T-helper 2 cell treated with Interferon-gamma antibody and Interleukin-4, amounts not matched to agents 5 μg/mL and 100 μg/mL, for 36 hours (primary cell): ENCODE data around the gene SHC1.

Experiments
- DNase-seq: peaks from one replicate; pipeline ENCODE4 v3.0.0; 2021; ENCODE audit warnings: low spot score
- H3K27ac Mint-ChIP-seq: one replicate; pipeline ENCODE4 v1.8.0; 2021; ENCODE audit warnings: mild to moderate bottlenecking, mixed read lengths
- H3K27me3 Mint-ChIP-seq: one replicate; pipeline ENCODE4 v1.8.0; 2021; ENCODE audit warnings: low read depth, mixed read lengths
- H3K36me3 Mint-ChIP-seq: one replicate; pipeline ENCODE4 v1.8.0; 2021; ENCODE audit warnings: low read depth, mixed read lengths
- H3K4me1 Mint-ChIP-seq: one replicate; pipeline ENCODE4 v1.8.0; 2021; ENCODE audit warnings: low read depth, mixed read lengths
- H3K4me3 Mint-ChIP-seq: one replicate; pipeline ENCODE4 v1.8.0; 2022; ENCODE audit warnings: mild to moderate bottlenecking, moderate library complexity, mixed read lengths
- H3K9me3 Mint-ChIP-seq: one replicate; pipeline ENCODE4 v1.8.0; 2021; ENCODE audit warnings: mixed read lengths

The SHC1 gene

DNA sequence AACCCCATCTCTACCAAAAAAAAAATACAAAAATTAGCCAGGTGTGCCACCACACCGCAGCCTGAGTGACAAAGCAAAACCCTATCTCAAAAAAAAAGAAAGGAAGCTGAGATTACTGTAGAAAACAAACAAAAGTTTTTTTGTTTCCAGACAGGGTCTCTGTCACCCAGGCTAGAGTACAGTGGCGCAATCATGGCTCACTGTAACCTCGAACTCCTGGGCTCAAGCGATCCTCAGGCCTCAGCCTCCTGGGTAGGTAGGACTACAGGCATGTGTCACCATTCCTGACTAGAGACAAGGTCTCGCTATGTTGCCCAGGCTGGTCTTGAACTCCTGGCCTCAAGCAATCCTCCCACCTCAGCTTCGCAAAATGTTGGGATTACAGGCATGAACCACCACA, 6.2 kb downstream of the SHC1 start:
- no peak overlapping the region for H3K27ac Mint-ChIP-seq
- H3K36me3 Mint-ChIP-seq: peaks cover 60% of the 10 kb centered on the region
- H3K9me3 Mint-ChIP-seq: no peaks in the 10 kb centered on the region
- peaks cover 25% of the 10 kb centered on the region for H3K4me1 Mint-ChIP-seq
- DNase-seq: no peak
- H3K27me3 Mint-ChIP-seq: no peaks in the 10 kb centered on the region
- H3K4me3 Mint-ChIP-seq: no peak overlapping the region

DNA sequence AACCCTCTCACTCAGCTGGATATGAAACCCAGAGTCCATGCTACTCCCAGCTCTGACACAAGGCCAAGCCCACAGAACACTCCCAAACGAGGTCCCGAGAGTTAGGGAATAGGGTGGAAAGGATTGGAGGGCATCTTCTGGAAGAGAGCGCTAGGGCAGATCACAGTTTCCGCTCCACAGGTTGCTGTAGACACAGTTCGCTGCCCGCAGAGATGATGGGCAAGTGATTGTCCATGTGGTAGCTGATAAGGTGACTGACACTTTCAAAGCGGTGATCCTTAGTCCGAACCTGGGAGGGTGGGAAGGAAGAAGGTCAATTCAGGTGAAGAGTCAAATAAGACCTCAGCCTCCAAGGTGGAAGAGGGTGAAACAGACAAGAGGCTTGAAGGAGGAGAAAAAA, 6.9 kb downstream of the SHC1 start:
- Mint-ChIP-seq H3K36me3 (peaks cover 53% of the 10 kb centered on the region), H3K27ac (peak overlapping the region; percentile 6), H3K9me3 (no peaks in the 10 kb centered on the region), H3K4me1 (peaks cover 24% of the 10 kb centered on the region), H3K27me3 (no peaks in the 10 kb centered on the region), H3K4me3 (no peak overlapping the region)
- no peak for DNase-seq

DNA sequence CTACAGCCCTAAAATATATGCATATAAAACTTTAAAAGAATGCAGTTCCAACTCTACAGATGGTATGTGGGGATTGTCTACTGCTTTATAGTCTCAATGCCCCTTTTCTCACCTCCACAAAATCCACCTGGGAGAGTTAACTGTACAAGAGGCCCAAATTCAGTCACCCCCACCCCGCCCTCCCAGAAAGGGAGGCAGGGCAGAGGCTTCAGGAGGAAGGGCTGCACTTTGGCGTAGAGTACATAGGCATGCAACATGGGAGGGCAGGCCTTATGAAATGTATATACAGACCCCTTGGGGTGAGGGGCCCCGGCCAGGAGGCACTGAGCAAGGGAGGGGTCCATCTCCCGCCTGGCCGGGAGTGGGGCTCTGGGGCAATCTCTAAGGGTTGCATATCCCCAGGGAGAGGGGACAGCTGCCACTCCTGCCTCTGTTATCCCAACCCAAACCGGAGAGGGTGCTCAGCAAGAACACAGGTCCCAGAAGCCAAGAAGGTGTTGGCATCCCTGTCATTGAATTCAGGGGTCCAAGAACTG, 7.7 kb downstream of the SHC1 start:
- DNase-seq: no peak
- no peaks in the 10 kb centered on the region for H3K9me3 Mint-ChIP-seq
- H3K4me1 Mint-ChIP-seq: peaks cover 20% of the 10 kb centered on the region
- no peaks in the 10 kb centered on the region for H3K27me3 Mint-ChIP-seq
- H3K36me3 Mint-ChIP-seq: peaks cover 51% of the 10 kb centered on the region
- no peak overlapping the region for H3K27ac Mint-ChIP-seq
- peak overlapping the region; percentile 84 for H3K4me3 Mint-ChIP-seq

GRCh38 chr1:154962156-154962749, 8.3 kb downstream of the SHC1 start:
- Mint-ChIP-seq H3K4me1 (peaks cover 19% of the 10 kb centered on the region), H3K4me3 (peak overlapping the region; percentile 84), H3K27ac (peak overlapping the region; percentile 83), H3K36me3 (peaks cover 49% of the 10 kb centered on the region), H3K9me3 (no peaks in the 10 kb centered on the region), H3K27me3 (no peaks in the 10 kb centered on the region)
- no peak for DNase-seq

GRCh38 chr1:154961207-154962155, 9.1 kb downstream of the SHC1 start, which contains the start of gene PYGO2:
Gene PYGO2, minus strand, starts transcription at chr1:154961782. Its CDS starts 206 bp downstream, at chr1:154961576.
- H3K4me1 Mint-ChIP-seq: peaks cover 27% of the 10 kb centered on the region
- H3K27ac Mint-ChIP-seq: peak within 1 kb of the TSS; percentile 91
- H3K9me3 Mint-ChIP-seq: no peaks in the 10 kb centered on the region
- no peaks in the 10 kb centered on the region for H3K27me3 Mint-ChIP-seq
- H3K36me3 Mint-ChIP-seq: peaks cover 41% of the 10 kb centered on the region
- H3K4me3 Mint-ChIP-seq: peak within 1 kb of the TSS; percentile 97
- DNase-seq: peak; percentile 87

GRCh38 chr1:154960446-154961136, 10.0 kb downstream of the SHC1 start:
- Mint-ChIP-seq H3K27ac (peak overlapping the region; percentile 91), H3K4me1 (peaks cover 36% of the 10 kb centered on the region), H3K36me3 (peaks cover 38% of the 10 kb centered on the region), H3K9me3 (no peaks in the 10 kb centered on the region), H3K4me3 (peak overlapping the region; percentile 97), H3K27me3 (no peaks in the 10 kb centered on the region)
- no peak for DNase-seq

DNA sequence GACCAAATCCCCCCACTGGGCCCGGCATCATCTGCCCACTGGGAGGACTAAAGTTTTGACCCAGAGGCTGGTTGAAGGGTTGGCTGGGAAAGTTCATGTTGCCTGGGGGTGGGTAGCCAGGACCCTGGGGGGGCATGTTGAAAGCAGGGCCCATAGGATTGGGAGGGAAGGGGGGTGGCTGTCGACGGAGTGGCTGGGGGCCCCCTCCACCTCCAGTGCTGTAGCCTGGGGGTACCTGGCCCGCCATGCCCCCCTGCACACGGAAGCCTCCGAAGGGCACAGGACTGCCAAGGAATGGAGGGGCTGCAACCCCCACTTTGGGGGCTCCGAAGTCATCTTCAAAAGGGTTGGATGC, 11.1 kb downstream of the SHC1 start:
- Mint-ChIP-seq H3K27ac (no peak overlapping the region), H3K9me3 (no peaks in the 10 kb centered on the region), H3K4me3 (peak overlapping the region; percentile 38), H3K4me1 (peaks cover 48% of the 10 kb centered on the region), H3K27me3 (no peaks in the 10 kb centered on the region), H3K36me3 (peaks cover 34% of the 10 kb centered on the region)
- no peak for DNase-seq

DNA sequence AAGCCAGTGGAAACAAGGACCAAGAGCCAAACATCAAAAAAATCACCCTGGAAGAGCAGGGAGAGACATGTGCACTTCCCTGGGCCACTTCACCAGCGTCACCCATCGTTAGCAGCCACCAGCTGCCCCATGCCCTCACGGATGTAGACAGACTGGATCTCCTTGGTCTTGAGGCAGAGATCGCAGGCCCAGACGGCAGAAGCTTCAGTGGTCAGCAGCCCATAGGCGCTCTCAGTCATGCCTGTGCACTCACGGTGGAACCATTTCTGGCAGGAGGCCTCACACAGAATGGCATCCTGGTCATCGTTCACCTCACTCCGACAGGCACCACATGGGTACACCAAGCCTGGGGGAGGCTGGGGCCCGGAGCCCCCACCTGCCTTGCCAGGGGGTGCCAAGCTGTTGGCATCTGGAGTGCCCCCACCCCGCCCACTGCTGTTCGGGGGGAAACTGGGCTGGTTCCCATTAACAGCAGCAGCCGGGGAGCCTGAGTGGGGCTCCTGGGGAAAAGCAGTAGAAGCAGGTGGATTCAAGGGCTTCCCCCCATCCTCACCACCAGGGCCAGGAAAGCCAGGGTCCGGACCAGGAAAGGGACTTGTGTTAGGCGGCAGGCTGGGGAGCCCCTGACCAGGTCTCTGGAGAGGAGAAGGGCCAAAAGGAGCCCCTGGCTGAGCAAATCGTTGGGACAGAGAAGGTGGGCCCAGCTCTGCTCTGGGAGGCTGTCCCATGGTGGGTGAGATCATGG, 11.7 kb downstream of the SHC1 start:
- H3K4me3 Mint-ChIP-seq: peak overlapping the region; percentile 7
- no peak for DNase-seq
- peaks cover 34% of the 10 kb centered on the region for H3K36me3 Mint-ChIP-seq
- H3K9me3 Mint-ChIP-seq: no peaks in the 10 kb centered on the region
- H3K27ac Mint-ChIP-seq: peak overlapping the region; percentile 20
- peaks cover 52% of the 10 kb centered on the region for H3K4me1 Mint-ChIP-seq
- H3K27me3 Mint-ChIP-seq: no peaks in the 10 kb centered on the region

DNA sequence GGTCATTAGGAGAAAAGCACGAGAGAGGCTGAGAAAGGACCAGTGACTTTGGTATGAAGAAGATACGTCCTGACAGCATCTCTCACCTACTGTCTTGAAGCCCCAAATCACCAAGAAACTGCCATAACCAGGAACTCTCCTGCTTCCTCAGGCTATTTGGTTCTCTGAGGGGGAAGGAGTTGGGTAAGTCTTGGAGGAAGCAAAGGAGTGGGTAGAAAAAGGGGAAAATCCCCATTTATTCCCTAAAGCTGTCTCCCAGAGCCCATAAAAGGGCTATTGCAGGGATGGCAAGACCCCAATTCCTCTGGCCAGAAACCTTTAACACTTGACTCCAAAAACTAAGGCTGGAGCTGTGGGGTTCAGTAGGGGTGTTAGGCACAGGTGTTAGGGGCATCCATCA, 12.5 kb downstream of the SHC1 start:
- peaks cover 55% of the 10 kb centered on the region for H3K4me1 Mint-ChIP-seq
- H3K27ac Mint-ChIP-seq: peak overlapping the region; percentile 15

DNA sequence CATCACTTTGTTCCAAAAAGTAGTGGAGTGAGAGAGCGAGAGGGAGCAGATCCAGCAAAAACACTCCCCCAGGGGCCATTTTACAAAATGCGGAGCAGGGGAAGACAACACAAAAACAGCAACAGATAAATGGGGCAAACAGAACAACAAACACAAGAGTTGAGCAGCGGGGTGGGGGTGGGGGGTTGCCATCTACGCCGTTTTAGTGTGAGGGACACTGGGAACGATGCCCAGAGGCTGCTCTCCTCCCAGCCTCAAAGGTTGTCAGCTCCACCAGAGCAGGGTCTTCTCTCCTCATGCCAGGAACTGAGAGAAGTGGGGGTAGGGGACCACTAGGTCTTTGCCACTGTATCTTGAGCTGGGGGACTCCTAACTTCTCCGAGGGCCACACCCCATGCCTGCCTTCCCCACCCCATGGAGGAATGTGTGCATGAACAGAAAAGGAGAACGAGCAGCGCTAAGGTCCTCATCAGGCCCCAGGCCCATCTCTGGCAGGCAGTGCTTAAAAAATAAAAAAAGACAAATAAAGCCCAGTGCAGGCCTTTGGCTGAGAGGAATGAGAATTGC, 13.4 kb downstream of the SHC1 start:
- H3K9me3 Mint-ChIP-seq: no peaks in the 10 kb centered on the region
- peak overlapping the region; percentile 99 for H3K27ac Mint-ChIP-seq
- DNase-seq: no peak
- no peaks in the 10 kb centered on the region for H3K27me3 Mint-ChIP-seq
- peak overlapping the region; percentile 45 for H3K4me3 Mint-ChIP-seq
- H3K4me1 Mint-ChIP-seq: peaks cover 58% of the 10 kb centered on the region
- H3K36me3 Mint-ChIP-seq: peaks cover 31% of the 10 kb centered on the region

More for the DNA sequence above, 12.5 kb downstream of the SHC1 start:
- H3K4me3 Mint-ChIP-seq: no peak overlapping the region
- H3K36me3 Mint-ChIP-seq: peaks cover 32% of the 10 kb centered on the region
- no peaks in the 10 kb centered on the region for H3K27me3 Mint-ChIP-seq
- no peak for DNase-seq
- no peaks in the 10 kb centered on the region for H3K9me3 Mint-ChIP-seq

DNA sequence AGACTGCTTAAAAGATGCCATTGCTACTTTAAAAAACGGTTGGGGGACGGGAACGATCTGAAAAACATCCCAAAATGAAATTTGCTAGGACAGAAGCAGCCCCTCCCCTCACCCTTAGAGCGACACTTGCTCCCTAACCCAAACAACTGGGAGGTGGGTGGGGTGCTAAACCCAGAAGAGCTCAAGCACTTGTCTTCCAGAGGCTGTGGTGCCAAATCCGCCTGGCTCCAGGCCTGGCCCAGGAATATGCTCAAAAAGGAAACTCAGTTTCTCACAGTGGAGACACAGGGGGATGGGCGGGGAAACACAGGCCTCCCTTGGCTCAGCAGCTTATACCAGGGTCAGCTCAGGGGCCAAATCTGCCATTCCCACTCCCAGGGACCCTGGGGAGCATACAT, 14.0 kb downstream of the SHC1 start:
- Mint-ChIP-seq H3K27me3 (no peaks in the 10 kb centered on the region), H3K36me3 (peaks cover 34% of the 10 kb centered on the region), H3K9me3 (no peaks in the 10 kb centered on the region), H3K4me1 (peaks cover 64% of the 10 kb centered on the region), H3K27ac (peak overlapping the region; percentile 99), H3K4me3 (peak overlapping the region; percentile 98)
- no peak for DNase-seq

- Mint-ChIP-seq H3K36me3 (peaks cover 33% of the 10 kb centered on the region), H3K4me1 (peaks cover 67% of the 10 kb centered on the region), H3K9me3 (no peaks in the 10 kb centered on the region), H3K4me3 (peak within 1 kb of the TSS; percentile 98), H3K27ac (peak within 1 kb of the TSS; percentile 99), H3K27me3 (no peaks in the 10 kb centered on the region)
- DNase-seq: peak; percentile 84
These were observed 14.6 kb downstream of the SHC1 start, which contains the start of gene PBXIP1 for GRCh38 chr1:154955718-154956543. Gene PBXIP1, minus strand, starts transcription at chr1:154956099. Its CDS starts 2,378 bp downstream, at chr1:154953721.
